B cell (primary cell): ENCODE measurements around the gene NOP9.

Experiments used
- EZH2 ChIP-seq: IDR thresholded peaks from 2 replicates; pipeline ENCODE4 v1.6.1; 2012; ENCODE audit warnings: borderline replicate concordance, low read depth, mild to moderate bottlenecking, moderate library complexity, low read length; ENCODE audit not compliant: insufficient read depth, poor library complexity, severe bottlenecking
- TF ChIP-seq, protein P1 (sequence below): fragments of 200-600 bp; IDR thresholded peaks from one replicate; pipeline ENCODE4 v1.8.0; 2022; ENCODE audit warnings: antibody characterized with exemption, mild to moderate bottlenecking

DNA sequence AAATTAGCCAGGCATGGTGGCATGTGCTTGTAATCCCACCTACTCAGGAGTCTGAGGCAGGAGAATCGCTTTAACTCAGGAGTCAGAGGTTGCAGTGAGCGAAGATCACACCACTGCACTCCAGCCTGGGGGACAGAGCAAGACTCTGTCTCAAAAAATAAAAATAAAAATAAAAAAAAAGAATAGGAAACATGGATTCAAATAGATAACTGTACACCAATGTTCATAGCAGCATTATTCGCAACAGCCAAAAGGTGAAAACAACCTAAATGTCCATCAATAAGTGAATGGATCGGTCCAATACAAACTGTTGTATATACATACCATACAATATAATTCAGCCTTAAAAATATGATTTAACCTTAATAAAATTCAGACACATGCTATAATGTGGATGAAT, 43.2 kb downstream of the NOP9 start:
- TF ChIP-seq, protein P1, sequence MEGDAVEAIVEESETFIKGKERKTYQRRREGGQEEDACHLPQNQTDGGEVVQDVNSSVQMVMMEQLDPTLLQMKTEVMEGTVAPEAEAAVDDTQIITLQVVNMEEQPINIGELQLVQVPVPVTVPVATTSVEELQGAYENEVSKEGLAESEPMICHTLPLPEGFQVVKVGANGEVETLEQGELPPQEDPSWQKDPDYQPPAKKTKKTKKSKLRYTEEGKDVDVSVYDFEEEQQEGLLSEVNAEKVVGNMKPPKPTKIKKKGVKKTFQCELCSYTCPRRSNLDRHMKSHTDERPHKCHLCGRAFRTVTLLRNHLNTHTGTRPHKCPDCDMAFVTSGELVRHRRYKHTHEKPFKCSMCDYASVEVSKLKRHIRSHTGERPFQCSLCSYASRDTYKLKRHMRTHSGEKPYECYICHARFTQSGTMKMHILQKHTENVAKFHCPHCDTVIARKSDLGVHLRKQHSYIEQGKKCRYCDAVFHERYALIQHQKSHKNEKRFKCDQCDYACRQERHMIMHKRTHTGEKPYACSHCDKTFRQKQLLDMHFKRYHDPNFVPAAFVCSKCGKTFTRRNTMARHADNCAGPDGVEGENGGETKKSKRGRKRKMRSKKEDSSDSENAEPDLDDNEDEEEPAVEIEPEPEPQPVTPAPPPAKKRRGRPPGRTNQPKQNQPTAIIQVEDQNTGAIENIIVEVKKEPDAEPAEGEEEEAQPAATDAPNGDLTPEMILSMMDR = no peak
- no peak for TF ChIP-seq EZH2
